ENCODE data around the gene SRI.

GRCh38 chr7:88243345-88243909, 23.6 kb upstream of the SRI start:
- no peak for TF ChIP-seq EZH2 (IDR thresholded peaks at IDR 0.05; ENCODE audit: borderline replicate concordance, insufficient read depth, low read depth, low read length, poor library complexity, severe bottlenecking)
- peak; percentile 57 for TF ChIP-seq CTCF (IDR thresholded peaks at IDR 0.05)
